ENCODE results near the gene SERPINA12.
"Not testable (repeated sequence)": the region's sequence is repeated elsewhere in the genome, so short reads cannot be mapped to it uniquely, and the experiment has no call there.

SERPINA12 gene

DNA sequence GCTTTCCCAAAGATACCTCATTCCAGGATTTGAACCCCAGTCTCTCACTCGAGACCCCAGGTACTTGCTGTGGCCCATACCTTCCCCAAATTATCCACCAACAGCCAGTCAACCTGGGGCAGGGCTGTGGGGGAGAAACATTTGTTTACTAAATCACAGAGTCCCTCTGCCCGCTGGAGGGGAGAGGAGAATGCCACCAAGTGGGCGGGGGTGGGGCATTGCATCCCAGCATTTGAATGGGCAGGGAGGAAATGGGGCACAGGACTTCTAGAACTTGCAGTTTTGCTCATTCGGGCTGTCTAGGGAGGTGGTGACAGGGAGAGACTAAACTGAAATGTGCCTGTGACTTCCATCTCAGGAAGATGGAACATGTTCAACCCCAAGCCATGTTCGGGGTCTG, 22.4 kb downstream of the SERPINA12 start:
- DNase-seq (ENCODE audit: low spot score): no peak

DNA sequence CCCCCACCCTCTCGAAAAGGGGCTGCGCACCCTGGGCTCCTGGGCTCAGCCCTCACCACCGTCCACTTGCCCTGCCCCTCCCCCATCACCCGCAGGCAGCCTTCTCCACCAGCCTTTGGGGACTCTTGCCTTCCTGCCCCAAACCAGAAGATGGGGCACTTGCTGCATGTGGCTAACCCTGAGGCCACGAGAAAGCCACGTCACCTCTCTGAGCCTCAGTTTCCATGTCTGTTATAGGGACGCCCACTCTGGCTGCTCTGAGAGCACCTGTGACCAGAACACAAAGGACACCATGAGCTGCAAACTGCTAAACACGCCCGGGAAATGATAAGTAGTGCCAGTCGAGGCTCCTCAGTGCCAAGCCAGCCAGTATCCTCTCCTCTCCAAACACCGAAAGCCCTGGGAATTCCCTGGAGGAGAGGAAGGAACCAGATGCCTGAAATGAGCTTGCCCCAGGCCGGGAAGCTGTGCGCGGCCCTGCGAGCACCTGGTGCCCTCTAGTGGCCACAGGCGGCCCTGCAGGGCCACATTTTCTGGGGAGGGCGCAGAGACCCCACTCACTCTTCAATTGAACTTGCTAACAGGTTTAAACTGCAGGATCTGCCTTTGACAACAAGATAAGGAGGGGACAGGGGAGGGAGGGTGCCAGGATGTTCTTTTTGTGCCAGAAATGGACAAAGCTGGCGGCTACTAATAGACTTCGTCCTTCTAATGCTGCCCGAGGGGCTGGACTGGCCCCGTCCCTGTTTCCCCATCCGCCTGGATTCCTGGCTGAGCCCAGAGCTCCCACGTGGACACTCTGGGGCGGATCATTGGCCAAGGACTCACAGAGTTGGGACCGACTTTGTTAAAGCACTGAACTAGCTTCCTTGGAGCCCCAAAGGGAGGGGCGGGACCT, 23.1 kb downstream of the SERPINA12 start:
- peak; percentile 29 for DNase-seq (ENCODE audit: low spot score)

DNA sequence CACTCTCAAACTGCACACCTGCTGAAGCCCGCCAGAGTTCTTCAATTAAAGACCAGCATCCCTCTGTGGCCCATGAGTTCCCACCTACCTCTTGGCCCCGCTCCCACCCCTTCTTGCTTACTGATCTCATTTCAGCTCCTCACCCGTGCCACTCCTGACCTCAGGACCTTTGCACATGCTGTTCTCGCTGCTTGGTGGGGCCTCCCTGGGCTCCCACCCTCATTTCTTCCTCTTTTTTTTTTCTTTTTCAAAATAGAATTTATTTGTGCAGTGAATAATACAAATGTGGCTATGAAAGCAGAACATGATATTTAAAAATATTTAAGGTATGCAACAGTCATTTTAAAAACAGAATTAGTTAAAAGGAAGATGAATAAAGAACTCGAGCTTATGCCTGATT, 24.8 kb downstream of the SERPINA12 start:
- DNase-seq (ENCODE audit: low spot score): no peak

DNA sequence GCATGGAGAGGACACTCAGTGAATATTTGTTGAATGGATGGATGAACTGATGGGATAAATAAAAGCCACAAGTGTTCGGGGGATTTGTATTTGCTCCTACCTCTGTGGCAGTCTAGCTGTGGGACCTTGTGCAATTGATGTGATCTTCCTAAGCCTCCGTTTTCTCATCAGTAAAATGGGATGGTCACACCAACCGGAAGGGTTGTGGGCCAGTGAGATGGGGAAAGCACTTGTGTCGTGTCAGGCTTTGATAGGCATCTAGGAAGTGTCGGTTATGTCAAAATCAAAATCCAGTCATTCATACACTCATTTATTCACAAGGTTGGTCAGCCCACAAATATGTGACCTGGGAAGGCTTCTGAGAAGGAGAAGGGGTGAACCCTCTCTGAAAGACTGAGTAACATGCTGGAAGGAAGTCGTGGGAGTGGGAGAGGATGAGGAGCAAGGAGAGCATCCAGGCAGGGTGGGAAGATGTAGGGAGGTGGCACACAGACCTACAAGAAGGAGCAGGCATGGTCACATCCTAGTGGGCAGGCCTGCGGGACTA, 25.5 kb downstream of the SERPINA12 start:
- DNase-seq (ENCODE audit: low spot score): no peak

DNA sequence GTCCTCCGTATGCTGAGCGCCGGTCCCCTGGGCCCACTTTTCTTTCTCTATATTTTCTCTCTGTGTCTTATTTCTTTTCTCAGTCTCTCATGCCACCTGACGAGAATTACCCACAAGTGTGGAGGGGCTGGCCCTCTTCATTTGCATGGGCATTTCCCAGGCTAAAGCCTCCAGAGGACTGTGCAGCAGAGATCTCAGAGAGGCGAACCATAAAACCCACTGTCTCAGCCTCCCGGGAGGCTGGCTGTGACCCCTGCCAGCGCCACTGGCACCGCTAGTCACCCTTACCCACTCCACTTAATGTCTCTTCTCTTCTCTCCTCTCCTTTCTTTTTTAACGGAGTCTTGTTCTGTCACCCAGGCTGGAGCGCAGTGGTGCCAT, 26.2 kb downstream of the SERPINA12 start:
- no peak for DNase-seq (ENCODE audit: low spot score)

DNA sequence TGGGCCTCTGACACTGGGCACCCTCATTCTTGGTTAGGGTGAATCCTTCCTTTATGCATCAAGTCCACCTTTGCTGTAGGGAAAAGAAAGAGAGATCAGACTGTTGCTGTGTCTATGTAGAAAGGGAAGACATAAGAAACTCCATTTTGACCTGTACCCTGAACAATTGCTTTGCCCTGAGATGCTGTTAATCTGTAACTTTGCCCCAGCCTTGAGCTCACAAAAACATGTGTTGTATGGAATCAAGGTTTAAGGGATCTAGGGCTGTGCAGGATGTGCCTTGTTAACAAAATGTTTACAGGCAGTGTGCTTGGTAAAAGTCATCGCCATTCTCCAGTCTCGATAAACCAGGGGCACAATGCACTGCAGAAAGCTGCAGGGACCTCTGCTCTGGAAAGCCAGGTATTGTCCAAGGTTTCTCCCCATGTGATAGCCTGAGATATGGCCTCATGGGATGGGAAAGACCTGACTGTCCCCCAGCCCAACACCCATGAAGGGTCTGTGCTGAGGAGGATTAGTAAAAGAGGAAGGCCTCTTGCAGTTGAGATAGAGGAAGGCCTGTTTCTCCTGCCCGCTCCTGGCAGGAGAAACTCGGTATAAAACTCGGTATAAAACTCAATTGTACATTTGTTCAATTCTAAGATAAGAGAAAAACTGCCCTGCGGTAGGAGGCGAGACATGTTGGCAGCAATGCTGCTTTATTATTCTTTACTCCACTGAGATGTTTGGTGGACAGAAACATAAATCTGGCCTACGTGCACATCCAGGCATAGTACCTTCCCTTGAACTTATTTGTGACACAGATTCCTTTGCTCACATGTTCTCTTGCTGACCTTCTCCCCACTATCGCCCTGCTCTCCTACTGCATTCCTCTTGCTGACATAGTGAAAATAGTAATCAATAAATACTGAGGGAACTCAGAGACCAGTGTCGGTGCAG, 26.9 kb downstream of the SERPINA12 start:
- DNase-seq (ENCODE audit: low spot score): not testable (repeated sequence)

DNA sequence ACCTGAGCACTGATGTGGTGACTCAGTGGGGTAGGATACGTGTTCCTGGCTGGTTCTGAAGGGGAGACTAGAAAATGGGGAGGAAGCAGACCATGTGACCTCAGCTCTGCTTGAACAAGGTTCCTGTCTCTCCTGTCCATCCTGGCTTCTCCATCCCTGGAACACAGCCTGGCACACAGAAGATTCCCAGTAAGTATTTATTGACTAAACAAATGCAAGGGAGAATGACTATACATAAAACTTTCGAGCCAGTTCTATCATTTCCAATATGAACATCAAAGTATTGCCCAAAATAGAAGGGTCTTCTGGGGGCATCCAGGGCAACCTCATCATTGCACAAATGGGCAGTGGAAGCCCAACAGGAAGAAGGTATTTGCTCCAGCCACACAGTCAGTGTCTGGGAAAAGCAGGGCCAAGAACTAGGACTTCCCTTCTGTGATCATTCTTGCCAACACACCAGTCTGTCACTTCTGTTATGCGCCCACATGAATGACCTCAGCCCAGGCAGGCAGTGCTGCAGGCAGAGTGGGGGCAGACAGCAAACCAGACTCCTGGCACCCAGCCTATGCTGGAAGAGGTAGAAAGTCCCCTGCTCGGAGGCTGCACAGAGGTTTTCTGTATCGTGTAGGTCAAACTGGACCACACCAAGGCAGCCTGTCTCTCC, 27.7 kb downstream of the SERPINA12 start:
- no peak for DNase-seq (ENCODE audit: low spot score)

DNA sequence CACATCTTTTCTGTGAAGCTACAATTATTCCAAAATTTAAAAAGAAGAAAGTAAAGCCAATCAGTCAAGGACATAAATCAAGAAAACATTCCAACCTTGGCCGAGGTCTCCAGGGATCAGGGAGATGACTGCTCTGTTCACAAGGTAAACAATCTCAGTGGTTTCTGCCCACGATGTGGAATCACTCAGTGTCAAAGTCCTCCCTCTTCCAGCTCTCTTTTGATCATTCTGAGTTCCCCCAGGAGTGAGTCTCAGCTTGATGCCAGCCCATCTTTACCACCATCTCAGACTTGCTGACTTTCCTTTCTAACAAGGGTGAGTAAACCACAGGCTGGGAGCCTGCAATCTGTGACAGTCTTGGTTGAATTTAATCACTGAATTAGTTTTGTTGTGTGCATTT, 28.5 kb downstream of the SERPINA12 start:
- DNase-seq (ENCODE audit: low spot score): no peak

DNA sequence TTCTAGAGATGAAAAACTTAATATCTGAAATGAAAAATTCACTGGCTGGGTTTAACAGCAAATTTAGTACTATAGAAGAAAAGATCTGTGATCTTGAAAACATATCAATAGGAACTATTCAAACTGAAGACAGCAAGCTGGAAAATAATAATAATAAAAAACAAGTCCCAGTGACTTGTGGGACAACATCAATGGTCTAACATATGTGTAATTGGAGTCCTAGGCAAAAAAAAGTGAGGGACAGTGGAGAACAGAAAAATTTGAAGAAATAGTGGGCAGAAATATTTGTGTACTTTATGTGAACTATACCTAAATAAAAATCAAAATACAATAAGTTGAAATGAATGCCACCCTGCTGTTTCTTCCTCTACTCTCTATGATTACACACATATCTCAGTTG, 30.8 kb downstream of the SERPINA12 start:
- no peak for DNase-seq (ENCODE audit: low spot score)

DNA sequence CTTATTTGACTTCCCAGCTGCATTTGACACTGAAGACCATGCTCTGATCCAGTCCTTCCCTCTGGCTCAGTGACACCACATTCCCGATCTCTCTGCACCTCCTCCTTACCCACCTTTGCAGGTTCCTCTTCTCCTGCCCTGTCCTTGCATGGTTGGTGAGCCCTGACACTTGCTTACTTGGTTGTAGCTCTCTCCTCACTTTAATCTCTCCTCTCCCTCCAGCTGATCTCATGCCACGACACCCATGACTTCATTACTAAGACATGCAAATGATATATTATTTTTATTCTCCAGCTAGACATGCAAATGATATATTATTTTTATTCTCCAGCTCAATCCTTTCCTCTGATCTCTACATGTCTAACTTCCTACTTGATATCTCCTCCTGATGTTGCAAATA, 33.2 kb downstream of the SERPINA12 start, which contains the start of gene SERPINA9:
TSS of gene SERPINA9 (minus strand) at position 175 of the 400 bp plus-strand sequence. CDS start 6,357 bp downstream, outside the sequence.
- DNase-seq (ENCODE audit: low spot score): no peak

DNA sequence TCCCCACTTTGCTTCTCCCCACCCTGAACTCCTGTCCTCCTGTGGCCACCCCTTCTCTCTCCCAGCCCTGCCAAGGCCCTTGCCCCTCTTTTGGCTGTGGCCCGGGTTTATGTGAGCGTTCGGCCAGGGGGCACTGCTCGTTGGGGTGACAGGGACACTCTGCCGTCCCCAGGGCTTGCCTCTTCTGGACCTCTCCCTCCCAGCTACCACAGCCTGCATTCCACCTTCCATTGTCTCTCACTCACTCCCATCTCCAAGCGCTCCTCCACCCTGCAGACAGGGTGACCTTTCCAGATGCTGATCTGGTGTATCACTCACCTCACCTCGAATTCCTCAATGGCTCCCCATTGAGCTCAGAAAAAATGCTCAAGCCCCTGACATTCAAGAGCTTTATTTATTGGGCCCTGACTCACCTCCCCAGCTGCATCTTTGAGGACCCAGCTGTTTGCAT, 34.7 kb downstream of the SERPINA12 start:
- DNase-seq (ENCODE audit: low spot score): no peak

DNA sequence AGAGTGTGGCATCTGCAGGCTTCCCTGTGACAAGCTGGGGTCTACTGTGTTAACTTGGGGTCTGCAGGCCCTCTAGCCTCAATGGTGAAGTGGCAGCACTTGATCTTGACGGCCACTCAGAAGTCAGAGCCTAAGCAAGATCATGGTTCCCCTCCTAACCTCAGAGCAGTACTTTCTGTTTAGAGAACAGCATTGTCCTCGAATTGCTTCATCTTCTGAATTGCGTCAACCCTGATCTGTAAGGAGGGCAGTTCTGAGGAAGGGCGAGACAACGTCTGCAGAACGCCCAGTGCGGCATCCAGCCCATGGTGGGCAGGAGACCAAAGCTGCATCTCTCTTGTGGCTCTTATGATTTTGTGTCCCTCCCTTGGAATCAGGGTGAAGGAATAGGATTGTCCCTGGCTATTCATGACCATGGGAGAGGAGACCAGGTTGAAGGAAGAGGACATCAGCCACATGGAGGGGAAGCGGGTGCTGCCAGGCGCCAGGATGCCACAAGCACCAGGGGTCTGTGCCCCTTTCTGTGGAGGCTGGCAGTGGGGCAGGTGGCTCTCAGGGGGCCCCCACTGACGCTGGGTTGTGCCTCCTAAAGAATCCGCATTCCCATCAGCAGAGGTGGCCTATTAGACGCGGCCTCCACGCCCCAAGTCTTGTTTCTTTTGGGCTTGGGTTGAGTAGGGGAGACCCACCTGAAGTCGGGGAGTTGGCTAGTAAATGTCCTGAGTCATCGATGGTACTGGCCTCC, 35.4 kb downstream of the SERPINA12 start:
- peak; percentile 21 for DNase-seq (ENCODE audit: low spot score)

DNA sequence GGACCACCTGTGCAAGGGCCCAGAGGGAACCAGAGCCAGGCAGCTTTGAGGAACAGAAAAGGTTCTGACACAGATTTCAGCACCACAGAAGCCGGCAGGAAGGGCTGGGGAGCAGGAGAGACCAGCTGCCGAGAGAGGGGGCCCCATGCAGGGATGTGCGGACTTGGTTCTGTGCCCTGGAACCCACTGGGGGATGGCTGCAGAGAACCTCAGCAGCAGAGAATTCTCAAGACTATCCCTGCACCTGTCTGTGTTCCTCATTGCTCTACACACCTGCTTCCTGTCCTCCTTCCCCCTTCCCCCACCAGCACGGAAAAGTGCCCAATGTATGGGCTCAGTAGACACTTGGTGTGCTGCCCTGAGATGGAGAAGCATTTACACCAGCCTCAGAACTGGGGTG, 36.4 kb downstream of the SERPINA12 start:
- no peak for DNase-seq (ENCODE audit: low spot score)

DNA sequence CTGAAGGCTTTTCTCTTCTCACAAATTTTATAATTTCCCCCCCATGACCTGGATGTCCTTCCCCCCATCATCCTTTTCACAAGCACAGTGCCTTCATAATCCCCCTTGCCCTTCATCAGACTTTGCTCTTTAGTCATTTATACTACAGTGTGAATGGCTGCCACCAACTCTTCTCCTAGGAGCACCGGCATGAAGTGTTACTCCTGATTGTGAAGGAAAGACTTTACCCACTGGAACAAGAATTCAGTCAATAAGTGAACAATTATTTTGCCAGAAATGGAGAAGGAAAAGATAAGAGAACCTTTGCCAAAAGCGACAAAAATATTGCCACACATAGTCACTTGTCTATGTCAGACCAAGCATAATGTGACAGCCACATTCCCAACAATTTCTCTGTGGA, 38.2 kb downstream of the SERPINA12 start:
- DNase-seq (ENCODE audit: low spot score): no peak

DNA sequence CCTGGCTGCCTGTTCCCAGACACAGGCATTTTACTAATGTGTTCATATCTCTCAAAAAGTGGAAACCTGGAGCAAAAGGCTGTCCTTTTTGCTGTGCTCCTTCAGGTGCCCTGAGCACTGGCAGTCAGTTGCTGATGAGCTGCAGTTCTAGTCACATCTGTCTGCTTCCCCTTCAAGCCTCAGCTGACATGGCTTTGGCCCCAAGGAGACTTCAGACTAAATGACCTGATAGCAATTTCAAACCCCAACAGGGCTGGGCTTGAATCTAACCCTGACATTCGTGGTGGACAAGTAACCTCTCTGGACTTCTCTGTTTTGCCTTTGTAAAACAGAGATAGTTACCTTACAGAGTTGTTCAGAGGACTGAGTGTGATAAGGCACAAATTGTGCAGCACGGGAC, 39.0 kb downstream of the SERPINA12 start:
- no peak for DNase-seq (ENCODE audit: low spot score)

DNA sequence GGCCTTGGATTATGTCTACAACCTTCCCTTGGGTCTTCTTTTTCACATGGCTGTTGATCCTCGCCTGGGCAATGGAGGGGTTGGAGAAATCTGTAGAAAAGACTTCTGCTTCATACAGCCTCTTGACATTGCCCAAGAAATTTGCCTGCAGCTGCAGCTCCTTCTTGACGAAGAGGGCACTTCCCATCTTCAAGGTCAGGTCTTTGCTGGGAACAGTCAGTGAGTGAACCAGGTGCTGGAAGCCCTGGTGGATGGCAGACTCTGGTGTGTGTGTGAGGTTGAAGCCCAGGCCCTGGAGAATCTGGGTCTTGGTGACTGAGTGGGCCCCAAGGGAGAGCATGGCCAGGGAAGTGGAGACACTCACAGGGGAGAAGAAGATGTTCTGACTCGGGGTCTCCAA, 40.0 kb downstream of the SERPINA12 start:
- DNase-seq (ENCODE audit: low spot score): no peak

DNA sequence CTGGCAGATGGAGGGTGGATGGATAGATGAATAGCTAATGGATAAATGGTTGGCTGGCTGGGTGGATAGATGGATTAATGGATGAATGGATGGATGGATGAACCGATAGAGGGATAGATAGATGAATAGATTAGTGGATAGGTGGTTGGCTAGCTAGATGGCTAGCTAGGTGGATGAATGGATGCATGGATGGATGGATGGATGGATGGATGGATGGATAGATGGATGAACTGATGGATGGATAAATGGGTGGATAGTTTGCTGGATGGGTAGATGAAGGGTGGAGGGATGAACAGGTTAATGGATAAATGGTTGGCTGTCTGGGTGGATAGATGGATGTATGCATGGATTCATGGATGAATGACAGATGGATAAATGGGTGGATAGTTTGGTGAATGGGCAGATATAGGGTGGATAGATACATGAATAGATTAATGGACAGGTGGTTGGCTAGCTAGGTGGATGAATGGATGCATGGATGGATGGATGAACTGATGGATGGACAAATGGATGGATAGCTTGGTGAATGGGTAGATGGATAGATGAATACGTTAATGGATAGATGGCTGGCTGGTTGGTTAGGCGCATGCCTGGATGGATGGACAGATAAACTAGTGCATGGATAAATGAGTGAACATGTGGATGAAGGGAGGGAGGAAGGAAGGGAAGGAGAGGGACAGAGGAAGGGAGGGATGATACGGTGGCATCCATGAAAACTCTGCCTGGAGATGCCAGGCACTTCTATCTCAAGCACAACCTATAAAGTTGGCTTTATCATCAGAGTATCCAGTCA, 41.3 kb downstream of the SERPINA12 start:
- no peak for DNase-seq (ENCODE audit: low spot score)

DNA sequence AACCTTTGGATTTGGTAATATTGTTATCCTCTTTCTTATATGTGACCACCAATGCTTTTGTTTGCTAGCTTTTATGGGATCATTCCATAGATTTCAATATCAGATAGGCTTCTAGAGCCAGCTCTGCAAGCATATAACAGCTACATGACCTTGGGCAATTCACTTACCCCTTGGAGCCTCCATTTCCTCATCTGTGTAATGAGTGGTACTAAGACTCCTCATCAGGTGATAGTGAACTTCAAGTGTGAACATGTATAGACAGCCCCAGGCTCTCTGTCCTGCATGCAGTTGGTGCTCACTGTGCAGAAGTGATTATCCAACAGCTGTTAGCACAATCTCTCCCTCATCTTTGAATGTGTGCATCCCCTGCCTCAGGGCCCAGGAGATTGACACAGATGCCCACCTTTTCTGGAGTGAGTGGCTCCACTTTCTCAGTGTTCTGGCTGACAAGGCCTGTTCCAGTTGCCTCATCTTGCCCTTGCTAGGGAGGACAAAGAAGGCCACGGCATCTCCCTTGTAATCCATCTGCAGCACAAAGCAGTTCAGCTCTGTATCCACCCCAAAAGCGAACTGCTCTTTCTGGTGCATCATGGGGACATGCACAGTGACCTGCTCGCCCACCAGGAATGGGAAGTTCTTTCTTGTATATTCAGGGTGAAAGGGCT, 42.4 kb downstream of the SERPINA12 start:
- no peak for DNase-seq (ENCODE audit: low spot score)

DNA sequence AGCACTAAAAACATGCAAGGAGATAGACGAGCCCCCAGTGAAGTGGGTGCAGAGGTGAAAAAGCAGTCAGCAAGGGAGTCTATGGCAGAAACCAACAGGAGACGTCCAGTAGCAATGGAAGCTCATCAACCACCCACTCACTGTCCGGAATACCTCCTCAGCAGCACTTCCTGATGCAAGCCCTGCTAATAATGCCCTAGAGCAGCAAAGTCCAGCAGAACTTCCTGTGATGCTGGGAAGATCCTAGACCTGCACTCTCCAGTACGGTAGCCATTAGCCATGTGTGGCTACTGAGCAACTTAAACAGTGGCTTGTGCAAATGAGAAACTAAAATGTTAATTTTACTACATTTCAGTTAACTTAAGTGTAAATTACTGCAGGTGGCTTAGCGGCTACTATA, 44.2 kb downstream of the SERPINA12 start:
- DNase-seq (ENCODE audit: low spot score): no peak

DNA sequence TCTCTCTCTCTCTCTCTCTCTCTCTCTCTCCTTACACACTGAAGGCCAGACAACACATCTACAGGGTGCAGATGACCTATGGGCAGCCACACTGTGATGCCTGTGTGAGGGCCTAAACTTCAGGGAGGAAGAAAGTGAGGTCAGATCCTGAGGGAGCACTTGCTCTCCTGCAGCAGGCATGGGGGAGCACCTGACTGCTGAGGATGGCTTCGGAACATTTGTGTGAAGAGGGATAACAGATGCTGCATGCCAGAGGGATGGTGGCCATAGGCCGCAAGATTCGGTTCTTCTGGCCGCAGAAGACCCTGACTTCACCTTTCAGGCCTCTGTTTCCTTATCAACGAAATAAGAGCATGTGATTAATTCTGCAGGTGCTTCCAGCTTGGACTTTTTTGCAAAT, 45.0 kb downstream of the SERPINA12 start:
- no peak for DNase-seq (ENCODE audit: low spot score)

Data from pons (tissue), 1 donor.